Endothelial cell of umbilical vein (primary cell): ENCODE measurements around the gene SLITRK4. TPM values are rescaled to one million over a fixed set of nuclear protein-coding genes. Genes with fewer than 3 reads are reported as not detected.

Source experiments
- BruUV-seq: library from RNA; stranded (reverse); fragments of 400-500 nt; replicated peaks from 2 replicates; lab custom pipeline; 2021; lab: Mats Ljungman, UMichigan
- CTCF ChIA-PET: fragments of 300-600, 350-600 bp; sonication (Branson Sonifier 250); formaldehyde crosslinking; loops from one replicate; lab custom pipeline; 2021; ENCODE audit warnings: antibody characterized with exemption, inconsistent platforms; lab: Charles Lee
- POLR2A ChIA-PET: fragments of 300-600, 350-600 bp; sonication (Branson Sonifier 250); formaldehyde crosslinking; loops from one replicate; lab custom pipeline; 2021; ENCODE audit warnings: antibody characterized with exemption, inconsistent platforms; lab: Charles Lee
- DNase-seq: peaks from one replicate; pipeline ENCODE4 v3.0.0-alpha.2; 2011; ENCODE audit warnings: low read depth, low spot score
- FAIRE-seq: peaks from 2 replicates; lab custom pipeline; 2011; peaks lifted over from hg19 to GRCh38; lab: Jason Lieb, UNC
- H2AFZ ChIP-seq: 2 replicates; pipeline ENCODE4 v1.6.0; 2012; ENCODE audit warnings: low read depth, low read length, control low read depth, inconsistent platforms
- H3K27ac ChIP-seq: 2 replicates; pipeline ENCODE4 v1.5.1; 2011; ENCODE audit warnings: low read depth, mild to moderate bottlenecking, control low read depth, low read length, moderate library complexity; ENCODE audit not compliant: insufficient read depth
- H3K27me3 ChIP-seq, 2 experiments: 2 replicates each; pipeline versions ENCODE4 v1.6.0 to v1.6.1; 2011; ENCODE audit warnings: low read length in 2 of 2, mixed read lengths in 1 of 2; ENCODE audit not compliant: control insufficient read depth in 2 of 2, insufficient read depth in 2 of 2
- H3K36me3 ChIP-seq, 2 experiments: 2 replicates in 1 of 2; 3 replicates in 1 of 2; pipeline ENCODE4 v1.5.1; 2011; ENCODE audit warnings: low read length in 2 of 2, mild to moderate bottlenecking in 1 of 2, moderate library complexity in 1 of 2; ENCODE audit not compliant: control insufficient read depth in 2 of 2, insufficient read depth in 2 of 2; ENCODE audit errors: extremely low read depth in 1 of 2
- H3K4me1 ChIP-seq: 3 replicates; pipeline ENCODE4 v1.5.1; 2011; ENCODE audit warnings: mild to moderate bottlenecking, low read length; ENCODE audit not compliant: control insufficient read depth, insufficient read depth; ENCODE audit errors: extremely low read depth
- H3K4me2 ChIP-seq: 2 replicates; pipeline ENCODE4 v1.6.1; 2011; ENCODE audit warnings: low read length, control low read depth, mixed read lengths; ENCODE audit not compliant: insufficient read depth
- H3K4me3 ChIP-seq, 3 experiments: fragments of 200-600 bp in 1 of 3; sonication (generic), shearing (Covaris generic) in 1 of 3; replicated peaks in 1 of 3; 2 replicates each; pipeline ENCODE4 v1.5.1; 2011 to 2016; ENCODE audit warnings: control low read depth in 3 of 3, low read length in 3 of 3, mild to moderate bottlenecking in 2 of 3, inconsistent platforms in 1 of 3, low read depth in 1 of 3, moderate library complexity in 1 of 3; ENCODE audit not compliant: insufficient read depth in 1 of 3
- H3K79me2 ChIP-seq: 2 replicates; pipeline ENCODE4 v1.6.0; 2012; ENCODE audit warnings: low read length, inconsistent platforms; ENCODE audit not compliant: control insufficient read depth, insufficient read depth
- H3K9ac ChIP-seq: replicated peaks from 2 replicates; pipeline ENCODE3; 2011; ENCODE audit warnings: low read length, control low read depth; ENCODE audit not compliant: insufficient read depth; ENCODE audit errors: extremely low read depth
- H3K9me1 ChIP-seq: replicated peaks from 3 replicates; pipeline ENCODE4 v1.6.0; 2011; ENCODE audit warnings: mild to moderate bottlenecking, low read length; ENCODE audit not compliant: control insufficient read depth, insufficient read depth; ENCODE audit errors: extremely low read depth
- H3K9me3 ChIP-seq: replicated peaks from 2 replicates; pipeline ENCODE4 v1.5.1; 2012; ENCODE audit warnings: low read length, inconsistent platforms; ENCODE audit not compliant: control insufficient read depth, insufficient read depth
- H4K20me1 ChIP-seq: replicated peaks from 2 replicates; pipeline ENCODE3; 2011; ENCODE audit warnings: mild to moderate bottlenecking, low read length; ENCODE audit not compliant: control insufficient read depth, insufficient read depth; ENCODE audit errors: extremely low read depth
- EZH2 ChIP-seq: IDR thresholded peaks from 2 replicates; pipeline ENCODE4 v1.6.1; 2012; ENCODE audit warnings: borderline replicate concordance, low read depth, mild to moderate bottlenecking, moderate library complexity, low read length, inconsistent platforms; ENCODE audit not compliant: severe bottlenecking
- FOS ChIP-seq: IDR thresholded peaks from 2 replicates; pipeline ENCODE4 v1.6.1; 2011; ENCODE audit warnings: mild to moderate bottlenecking, low read length, moderate library complexity, borderline replicate concordance; ENCODE audit not compliant: insufficient read depth
- GATA2 ChIP-seq: IDR thresholded peaks from 2 replicates; pipeline ENCODE4 v1.7.0; 2011; ENCODE audit warnings: low read depth, mild to moderate bottlenecking, moderate library complexity, mixed read lengths, low read length; ENCODE audit not compliant: insufficient read length, insufficient read depth
- JUN ChIP-seq: IDR thresholded peaks from 2 replicates; pipeline ENCODE4 v1.6.1; 2011; ENCODE audit warnings: borderline replicate concordance, low read depth; ENCODE audit not compliant: insufficient read length, insufficient read depth
- MYC ChIP-seq: IDR thresholded peaks from one replicate; pipeline ENCODE4 v1.6.1; 2011; ENCODE audit warnings: mild to moderate bottlenecking, low read depth, low read length
- POLR2A ChIP-seq: IDR thresholded peaks from 2 replicates; pipeline ENCODE4 v1.6.1; 2012; ENCODE audit warnings: low read depth, mild to moderate bottlenecking, control low read depth, low read length
- POLR2AphosphoS5 ChIP-seq: IDR thresholded peaks from 2 replicates; pipeline ENCODE4 v1.6.1; 2012; ENCODE audit warnings: low read depth, mild to moderate bottlenecking, control low read depth, low read length, moderate library complexity; ENCODE audit not compliant: insufficient read depth
- dilution Hi-C: fragments of 300-500 bp; cut with MboI; formaldehyde crosslinking; loops from one replicate; pipeline ENCODE4 v1.15.0; 2019; ENCODE audit warnings: low sequenced_read_pairs; ENCODE audit not compliant: extremely low pct_ligation_motif_present
- intact Hi-C: fragments of 100-400 bp; cut with micrococcal nuclease; formaldehyde crosslinking; loops from one replicate; pipeline ENCODE4 v1.10.0; 2022
- polyA plus RNA-seq, 4 experiments: library from polyadenylated mRNA; depleted of rRNA in 3 of 4; stranded (reverse) in 3 of 4; unstranded in 1 of 4; fragments of >200 nt; gene quantifications; 2 replicates each; pipeline versions ENCODE4 v1.2.1 to v1.2.3, GENCODE V29; 2011 to 2012; ENCODE audit warnings: missing spikeins in 1 of 4
- total RNA-seq: library from RNA; stranded (reverse); gene quantifications from 2 replicates; pipeline ENCODE4 v1.2.3, GENCODE V29; 2021
- TF ChIP-seq, protein P1 (sequence below): IDR thresholded peaks from 2 replicates; pipeline ENCODE4 v1.6.1; 2011; ENCODE audit not compliant: insufficient read depth, insufficient read length
- TF ChIP-seq, protein P2 (sequence below), 2 donors: IDR thresholded peaks; 1 replicate in 1 of 2; 2 replicates in 1 of 2; pipeline ENCODE4 v1.5.1; 2011; ENCODE audit warnings: low read length in 2 of 2, mild to moderate bottlenecking in 2 of 2, moderate library complexity in 2 of 2, control low read depth in 1 of 2, inconsistent platforms in 1 of 2, low read depth in 1 of 2; ENCODE audit not compliant: insufficient read depth in 1 of 2; ENCODE audit errors: extremely low read depth in 1 of 2

SLITRK4 gene
- total and polyA plus RNA-seq, 2 donors (not counting 3 experiments of a cell fraction or from before 2014, with no cell fraction given): 0.04 to 0.77 TPM

DNA sequence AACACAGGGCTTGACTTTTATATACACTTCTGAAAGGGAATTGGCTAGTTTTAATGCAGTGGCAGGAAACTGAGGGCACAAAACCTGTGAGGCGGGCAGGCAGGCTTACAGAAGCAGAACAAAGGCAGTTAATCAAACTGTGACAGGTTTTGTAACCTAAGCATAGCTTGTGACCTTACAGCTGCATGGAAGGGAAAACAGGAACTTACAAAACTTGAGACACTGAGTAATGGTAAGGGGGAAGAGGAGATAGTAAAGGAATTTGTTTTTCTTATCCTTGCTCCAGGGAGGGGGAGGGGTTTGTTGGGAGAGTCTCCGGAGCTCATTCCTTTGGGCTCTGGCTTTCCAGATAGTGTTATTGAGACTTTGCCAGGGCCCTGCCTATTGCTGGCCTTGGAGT, 55.6 kb downstream of the SLITRK4 start:
- dilution Hi-C loops: no loop called here

More for the DNA sequence above, 55.6 kb downstream of the SLITRK4 start:
- Histone ChIP-seq H3K9me1 (no peaks in the 10 kb centered on the region), H3K27me3 (no peaks in the 10 kb centered on the region), H3K4me1 (no peaks in the 10 kb centered on the region), H4K20me1 (no peaks in the 10 kb centered on the region), H2AFZ (no peak overlapping the region), H3K79me2 (no peaks in the 10 kb centered on the region), H3K9ac (no peak overlapping the region), H3K4me3 (no peak overlapping the region), H3K36me3 (no peaks in the 10 kb centered on the region), H3K9me3 (no peaks in the 10 kb centered on the region), H3K27ac (no peak overlapping the region), H3K4me2 (no peak overlapping the region)
- TF ChIP-seq, protein P1, sequence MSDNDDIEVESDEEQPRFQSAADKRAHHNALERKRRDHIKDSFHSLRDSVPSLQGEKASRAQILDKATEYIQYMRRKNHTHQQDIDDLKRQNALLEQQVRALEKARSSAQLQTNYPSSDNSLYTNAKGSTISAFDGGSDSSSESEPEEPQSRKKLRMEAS: no peak
- TF ChIP-seq, protein P2, sequence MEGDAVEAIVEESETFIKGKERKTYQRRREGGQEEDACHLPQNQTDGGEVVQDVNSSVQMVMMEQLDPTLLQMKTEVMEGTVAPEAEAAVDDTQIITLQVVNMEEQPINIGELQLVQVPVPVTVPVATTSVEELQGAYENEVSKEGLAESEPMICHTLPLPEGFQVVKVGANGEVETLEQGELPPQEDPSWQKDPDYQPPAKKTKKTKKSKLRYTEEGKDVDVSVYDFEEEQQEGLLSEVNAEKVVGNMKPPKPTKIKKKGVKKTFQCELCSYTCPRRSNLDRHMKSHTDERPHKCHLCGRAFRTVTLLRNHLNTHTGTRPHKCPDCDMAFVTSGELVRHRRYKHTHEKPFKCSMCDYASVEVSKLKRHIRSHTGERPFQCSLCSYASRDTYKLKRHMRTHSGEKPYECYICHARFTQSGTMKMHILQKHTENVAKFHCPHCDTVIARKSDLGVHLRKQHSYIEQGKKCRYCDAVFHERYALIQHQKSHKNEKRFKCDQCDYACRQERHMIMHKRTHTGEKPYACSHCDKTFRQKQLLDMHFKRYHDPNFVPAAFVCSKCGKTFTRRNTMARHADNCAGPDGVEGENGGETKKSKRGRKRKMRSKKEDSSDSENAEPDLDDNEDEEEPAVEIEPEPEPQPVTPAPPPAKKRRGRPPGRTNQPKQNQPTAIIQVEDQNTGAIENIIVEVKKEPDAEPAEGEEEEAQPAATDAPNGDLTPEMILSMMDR (IDR thresholded peaks at IDR 0.05; ENCODE audit: extremely low read depth in 1 of 2, insufficient read depth in 1 of 2, low read depth in 1 of 2, low read length in 2 of 2): no peak
- TF ChIP-seq EZH2: no peak
- no peak for TF ChIP-seq GATA2
- TF ChIP-seq MYC: no peak
- no peak for TF ChIP-seq POLR2AphosphoS5
- no peak for TF ChIP-seq JUN
- TF ChIP-seq POLR2A: no peak
- no peak for TF ChIP-seq FOS
- intact Hi-C loops: no loop called here
- ChIA-PET POLR2A (interaction anchor here (1.3 kb wide), 1 partner anchor 9 kb away, joined by 3 read pairs; no protein-coding TSS in a partner anchor), CTCF (no interaction called here)
- no peak for FAIRE-seq
- no peak for DNase-seq
- BruUV-seq: no TSS peak

Other genes starting within 250 kb of the SLITRK4 start
- not detected in 2 replicates for gene SPANXN3, start 118.6 kb downstream of the SLITRK4 start, total RNA-seq
- gene SPANXN3, start 118.6 kb downstream of the SLITRK4 start, polyA plus RNA-seq: not detected in 2 replicates
- gene SPANXN2, start 84.7 kb upstream of the SLITRK4 start, total RNA-seq: not detected in 2 replicates
- gene SPANXN2, start 84.7 kb upstream of the SLITRK4 start, polyA plus RNA-seq: not detected in 2 replicates
- gene UBE2NL, start 248.0 kb upstream of the SLITRK4 start, total RNA-seq: not detected in 2 replicates
- not detected in 2 replicates for gene UBE2NL, start 248.0 kb upstream of the SLITRK4 start, polyA plus RNA-seq